Myocyte (in vitro differentiated cells): Measurements from ENCODE around the gene LEP. TPM values are rescaled to one million over a fixed set of nuclear protein-coding genes. Genes with fewer than 3 reads are reported as not detected.

Source experiments
- DNase-seq: peaks from one replicate; pipeline ENCODE4 v3.0.0-alpha.2; 2012; ENCODE audit warnings: low read depth
- polyA plus RNA-seq: library from polyadenylated mRNA; unstranded; fragments of >200 nt; gene quantifications from one replicate; pipeline ENCODE4 v1.2.1, GENCODE V29; 2012; ENCODE audit warnings: missing spikeins
- total RNA-seq: library from RNA; depleted of rRNA; stranded (reverse); fragments of >200 nt; gene quantifications from 2 replicates; pipeline ENCODE4 v1.2.3, GENCODE V29; 2014

LEP gene
- not detected in 2 replicates for total RNA-seq
- polyA plus RNA-seq: 0.04 TPM

DNA sequence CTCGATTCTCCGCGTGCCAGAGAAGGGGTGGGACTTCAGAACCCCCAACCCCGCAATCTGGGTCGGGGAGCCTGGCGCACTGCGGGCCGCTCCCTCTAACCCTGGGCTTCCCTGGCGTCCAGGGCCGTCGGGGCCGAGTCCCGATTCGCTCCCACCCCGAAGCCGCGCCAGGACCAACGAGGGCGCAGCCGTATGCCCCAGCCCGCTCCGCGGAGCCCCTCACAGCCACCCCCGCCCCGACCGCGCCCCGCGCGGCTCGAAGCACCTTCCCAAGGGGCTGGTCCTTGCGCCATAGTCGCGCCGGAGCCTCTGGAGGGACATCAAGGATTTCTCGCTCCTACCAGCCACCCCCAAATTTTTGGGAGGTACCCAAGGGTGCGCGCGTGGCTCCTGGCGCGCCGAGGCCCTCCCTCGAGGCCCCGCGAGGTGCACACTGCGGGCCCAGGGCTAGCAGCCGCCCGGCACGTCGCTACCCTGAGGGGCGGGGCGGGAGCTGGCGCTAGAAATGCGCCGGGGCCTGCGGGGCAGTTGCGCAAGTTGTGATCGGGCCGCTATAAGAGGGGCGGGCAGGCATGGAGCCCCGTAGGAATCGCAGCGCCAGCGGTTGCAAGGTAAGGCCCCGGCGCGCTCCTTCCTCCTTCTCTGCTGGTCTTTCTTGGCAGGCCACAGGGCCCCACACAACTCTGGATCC, at the start of gene LEP:
Gene LEP, plus strand, starts transcription at position 583 of the 691 bp plus-strand sequence. CDS start 10,741 bp downstream, outside the sequence.
- DNase-seq: no peak

DNA sequence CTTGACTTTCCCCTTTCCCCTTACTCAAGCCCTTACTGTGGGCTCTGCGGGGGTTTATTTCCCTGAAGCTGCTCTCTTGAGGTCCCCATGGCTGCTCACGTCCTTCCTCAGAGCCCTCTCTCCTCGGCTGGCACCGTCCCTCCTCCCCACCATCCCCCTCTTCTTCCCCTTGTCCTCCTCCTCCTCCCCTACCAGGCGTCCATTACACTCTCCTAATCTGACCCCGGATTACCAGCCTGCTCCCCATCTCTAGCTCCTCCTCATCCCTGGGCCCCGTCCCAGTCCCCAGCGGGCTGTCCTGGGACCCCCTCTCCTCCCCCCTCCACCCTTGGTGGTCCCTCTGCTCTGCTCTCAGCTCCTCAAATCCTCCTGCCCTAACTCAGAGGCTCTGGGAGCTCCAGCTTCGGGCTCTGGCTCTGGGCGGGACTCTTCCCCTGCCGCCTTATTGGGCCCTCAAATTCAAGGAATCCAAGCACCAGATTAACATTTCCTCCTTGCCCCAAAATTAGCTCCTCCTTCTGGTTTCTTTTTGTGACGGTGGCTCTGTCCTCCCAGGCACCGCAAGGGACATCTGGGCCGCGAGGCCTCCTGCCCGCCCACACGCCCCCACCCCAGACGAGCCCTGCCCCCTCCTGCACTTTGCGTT, 48.5 kb upstream of the LEP start:
- DNase-seq: no peak

DNA sequence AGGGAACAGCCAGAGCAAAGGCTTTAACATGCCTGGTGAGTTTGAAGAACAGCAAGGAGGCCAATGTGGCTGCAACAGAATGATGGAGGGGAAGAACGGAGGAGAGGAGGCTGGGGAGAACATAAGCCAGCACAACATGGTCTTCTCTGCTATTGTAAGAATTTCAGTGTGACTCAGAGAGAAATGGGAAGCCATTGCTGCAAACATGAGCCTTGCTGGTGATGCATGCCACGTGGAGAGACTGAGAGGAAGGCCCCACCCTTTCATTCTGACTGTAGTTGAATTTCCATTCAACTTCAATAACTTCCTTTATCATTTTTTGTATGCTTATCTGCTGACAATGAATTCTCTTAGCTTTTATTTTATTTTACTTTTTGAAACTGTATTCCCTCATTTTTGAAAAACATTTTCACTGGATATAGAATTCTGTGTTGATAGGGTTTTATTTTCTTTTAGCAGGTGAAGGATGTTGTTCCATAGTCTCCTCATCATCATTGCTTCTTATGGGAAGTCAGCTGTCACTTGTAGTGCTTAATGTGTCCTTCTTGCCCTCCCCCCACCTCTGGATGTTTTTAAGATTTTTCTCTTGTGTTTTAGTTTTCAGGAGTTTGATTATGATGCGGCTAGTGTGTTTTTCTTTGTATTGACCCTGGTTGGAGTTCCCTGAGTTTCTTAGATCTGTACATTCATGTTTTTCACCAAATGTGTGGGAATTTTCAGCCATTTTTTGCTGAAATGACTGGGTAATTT, 46.4 kb upstream of the LEP start:
- DNase-seq: no peak

DNA sequence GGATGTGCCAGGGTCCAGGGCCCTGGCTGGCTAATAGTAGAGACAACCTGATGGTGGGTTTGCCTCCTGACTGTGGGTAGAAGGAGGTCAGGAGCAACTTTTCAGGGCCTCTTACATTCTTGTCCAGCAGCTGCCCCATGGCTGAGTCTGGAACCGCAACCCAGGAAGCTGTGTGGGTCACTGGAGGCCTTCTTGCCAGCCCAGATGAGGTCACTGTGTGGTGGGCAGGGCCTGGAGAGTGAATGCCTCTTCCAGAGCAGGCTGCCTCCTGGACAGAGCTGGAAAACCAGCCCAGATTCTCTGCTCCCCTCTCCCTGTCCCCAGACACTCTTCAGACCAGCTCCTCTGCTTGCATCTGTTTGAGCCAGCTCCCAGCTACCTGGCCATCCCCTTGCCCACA, 43.5 kb upstream of the LEP start:
- DNase-seq: peak; percentile 93

DNA sequence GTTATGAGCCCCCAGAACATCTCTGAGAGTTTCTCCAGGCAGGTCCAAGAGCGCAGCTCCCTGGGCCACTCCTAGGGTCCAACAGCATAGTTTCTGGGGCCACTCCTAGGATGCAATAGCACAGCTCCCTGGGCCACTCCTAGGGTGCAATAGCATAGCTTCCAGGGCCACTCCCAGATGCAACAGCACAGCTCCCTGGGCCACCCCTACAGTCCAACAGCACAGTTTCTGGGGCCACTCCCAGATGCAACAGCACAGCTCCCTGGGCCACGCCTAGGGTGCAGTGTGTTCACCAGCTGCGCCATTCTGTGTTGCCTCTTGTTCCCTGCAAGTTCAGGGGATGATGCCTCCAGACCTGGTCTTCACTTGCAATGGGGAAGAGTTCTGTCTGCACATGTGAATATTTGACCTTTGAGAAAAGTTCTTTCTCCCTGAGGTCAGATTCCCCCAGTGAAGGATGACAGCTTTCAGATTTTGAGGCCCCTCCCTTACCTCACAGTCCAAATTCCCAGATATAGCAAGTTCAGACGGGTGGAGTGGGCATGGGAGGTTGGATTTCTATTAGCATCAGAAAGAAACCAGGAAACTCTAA, 43.0 kb upstream of the LEP start:
- no peak for DNase-seq

DNA sequence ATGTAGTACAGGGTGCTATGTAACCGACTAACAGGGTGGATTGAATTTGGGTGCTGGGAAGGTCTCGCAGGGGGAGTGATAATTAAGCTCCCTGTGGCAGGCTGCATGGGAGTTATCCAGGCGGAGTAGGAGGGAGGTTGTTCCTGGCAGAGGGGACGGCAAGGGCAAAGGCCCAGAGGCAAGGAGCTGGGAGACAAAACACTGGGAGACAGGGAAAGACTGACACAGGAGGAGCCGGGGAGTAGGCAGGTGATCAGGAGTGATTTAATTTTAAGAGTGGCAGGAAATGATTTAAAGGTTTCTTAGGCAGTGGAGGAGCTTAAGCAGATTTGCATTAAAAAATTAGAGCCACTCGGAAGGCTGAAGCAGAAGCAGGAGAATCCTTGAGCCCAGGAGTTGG, 40.7 kb upstream of the LEP start:
- DNase-seq: no peak

DNA sequence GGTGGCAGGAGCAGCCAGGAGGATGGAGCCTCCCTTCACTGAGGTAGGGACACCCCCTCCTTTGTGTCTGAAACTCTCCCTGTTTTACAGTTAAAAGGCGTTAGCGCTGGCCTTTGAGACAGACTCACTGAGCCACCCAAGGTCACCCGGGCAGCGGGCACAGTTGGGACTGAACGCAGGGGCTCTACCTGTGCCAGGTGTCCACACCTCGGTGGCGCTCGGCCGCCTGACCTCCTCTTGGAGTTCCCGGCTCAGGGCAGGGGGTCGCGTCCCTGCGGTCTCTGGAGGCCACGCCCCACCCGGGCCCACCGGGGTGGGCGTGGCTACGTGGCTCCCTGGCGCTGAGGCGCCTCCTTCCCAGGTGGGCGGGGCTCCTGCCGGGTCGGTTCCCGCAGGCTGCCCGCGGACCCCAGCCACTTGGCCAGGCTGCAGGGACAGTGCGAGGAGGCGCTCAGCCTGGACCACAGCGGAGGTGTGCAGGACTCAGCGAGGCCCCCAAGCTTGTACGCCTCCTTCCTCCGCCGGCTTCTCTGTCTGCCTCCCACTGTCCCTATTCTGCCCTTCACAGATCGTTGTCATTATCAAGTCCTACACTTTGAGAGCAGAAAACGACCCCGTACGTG, 39.9 kb upstream of the LEP start:
- no peak for DNase-seq

DNA sequence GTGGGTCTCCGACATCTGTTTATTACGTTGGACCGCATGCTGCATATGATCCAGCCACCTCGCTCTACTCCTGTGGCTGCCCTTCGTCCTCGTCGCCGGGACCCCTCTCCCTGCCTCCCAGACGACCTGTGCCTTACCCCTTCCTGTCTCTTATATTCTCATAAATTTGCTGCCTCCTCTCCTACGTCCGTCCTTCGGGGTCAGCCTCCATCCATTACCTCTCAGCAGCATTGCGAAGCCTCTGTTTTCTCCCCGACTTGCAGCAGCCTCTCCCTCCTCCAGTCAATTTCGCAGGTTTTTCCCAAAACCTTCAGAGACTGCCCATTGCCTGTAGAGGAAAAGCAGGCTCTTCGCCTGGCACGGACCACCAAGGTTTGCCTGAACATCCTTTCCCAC, 39.4 kb upstream of the LEP start:
- DNase-seq: no peak

DNA sequence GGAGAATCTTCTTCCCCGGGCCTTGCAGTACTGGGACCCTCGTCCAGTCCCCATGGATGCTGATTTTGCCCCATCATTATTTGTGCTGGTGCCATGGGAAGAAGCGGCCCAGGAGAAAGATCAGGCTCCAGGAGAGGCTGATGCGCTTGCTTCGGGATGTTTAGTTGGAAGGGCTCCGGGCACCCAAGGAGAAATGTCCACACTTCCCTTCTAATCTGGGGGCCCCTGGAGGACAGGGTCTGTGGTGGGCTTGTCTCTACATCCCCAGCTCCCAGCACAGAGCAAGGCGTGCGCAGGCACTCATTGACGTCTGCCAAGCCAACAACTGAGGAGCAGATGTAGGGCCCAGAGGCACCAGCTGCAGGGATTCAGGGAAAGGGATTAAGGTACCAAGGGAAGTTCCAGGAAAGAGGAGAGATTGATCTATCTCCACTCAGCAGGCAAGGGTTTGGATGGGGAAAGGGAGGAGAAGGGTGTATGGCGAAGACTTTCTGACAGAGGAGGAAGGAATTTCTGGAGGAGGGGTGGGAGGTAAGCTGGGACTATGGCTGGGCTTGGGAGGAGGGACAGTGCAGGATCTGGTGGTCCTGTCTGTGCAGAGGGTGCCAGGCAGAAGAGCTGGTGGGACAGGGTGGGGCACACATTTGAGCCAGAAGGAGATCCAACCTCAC, 38.7 kb upstream of the LEP start:
- no peak for DNase-seq

DNA sequence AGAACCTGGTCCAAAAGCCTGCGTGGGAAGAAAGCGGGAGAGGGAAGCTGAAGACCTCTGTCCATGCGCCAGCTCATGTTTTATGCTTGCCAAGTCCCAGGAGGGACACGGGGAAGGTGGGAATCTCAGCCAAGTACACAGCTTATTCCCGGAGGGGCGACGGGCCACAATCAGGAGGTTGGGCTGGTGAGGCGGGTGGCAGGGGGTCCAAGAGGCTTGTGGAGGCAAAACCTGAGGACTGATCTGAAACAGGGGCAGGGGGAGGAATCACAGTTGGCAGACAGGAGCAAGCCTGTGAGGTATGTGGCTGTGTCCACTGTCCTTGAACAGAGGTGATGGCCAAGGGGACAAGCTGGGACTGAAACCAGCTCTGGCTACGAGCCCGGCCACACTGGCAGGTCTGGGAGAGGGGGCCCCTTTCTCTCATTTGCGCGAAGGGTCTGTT, 38.0 kb upstream of the LEP start:
- no peak for DNase-seq

DNA sequence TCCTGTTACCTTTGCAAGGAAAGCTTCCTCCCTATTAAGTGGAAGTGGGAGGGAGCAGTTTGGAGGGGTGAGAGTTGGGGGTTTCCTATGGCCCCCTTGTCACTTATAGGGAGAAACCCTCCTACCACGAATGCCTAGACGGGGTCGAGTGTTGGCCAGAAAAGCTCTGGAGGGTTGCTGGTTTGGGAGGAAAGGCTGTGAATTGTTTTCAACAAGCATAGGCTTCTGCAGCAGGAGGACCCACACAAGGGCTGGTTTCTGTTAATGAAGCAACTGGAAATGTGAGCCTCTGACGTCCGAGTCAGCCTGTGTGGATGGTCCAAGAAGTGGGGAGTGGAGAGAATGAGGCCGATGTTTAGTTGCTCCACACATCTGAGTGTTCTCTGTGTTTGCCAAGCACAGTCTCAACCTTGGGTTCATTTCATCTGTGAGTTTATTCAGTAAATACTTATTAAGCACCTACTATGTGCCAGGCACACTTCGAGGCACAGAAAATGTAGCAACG, 37.3 kb upstream of the LEP start:
- DNase-seq: no peak

DNA sequence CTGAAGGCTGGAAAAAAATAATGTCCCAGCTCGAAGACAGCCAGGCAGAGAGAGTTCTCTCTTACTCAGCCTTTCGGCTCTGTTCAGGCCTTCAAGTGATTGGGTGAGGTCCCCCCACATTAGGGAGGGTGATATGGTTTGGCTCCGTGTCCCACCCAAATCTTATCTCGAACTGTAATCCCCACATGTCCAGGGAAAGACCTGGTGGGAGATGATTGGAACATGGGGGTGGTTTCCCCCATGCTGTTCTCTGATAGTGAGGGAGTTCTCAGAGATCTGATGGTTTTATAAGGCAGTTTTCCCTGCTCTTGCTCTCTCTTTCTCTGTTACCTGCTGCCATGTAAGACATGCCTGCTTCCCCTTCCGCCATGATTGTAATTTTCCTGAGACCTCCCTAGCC, 36.6 kb upstream of the LEP start:
- no peak for DNase-seq

DNA sequence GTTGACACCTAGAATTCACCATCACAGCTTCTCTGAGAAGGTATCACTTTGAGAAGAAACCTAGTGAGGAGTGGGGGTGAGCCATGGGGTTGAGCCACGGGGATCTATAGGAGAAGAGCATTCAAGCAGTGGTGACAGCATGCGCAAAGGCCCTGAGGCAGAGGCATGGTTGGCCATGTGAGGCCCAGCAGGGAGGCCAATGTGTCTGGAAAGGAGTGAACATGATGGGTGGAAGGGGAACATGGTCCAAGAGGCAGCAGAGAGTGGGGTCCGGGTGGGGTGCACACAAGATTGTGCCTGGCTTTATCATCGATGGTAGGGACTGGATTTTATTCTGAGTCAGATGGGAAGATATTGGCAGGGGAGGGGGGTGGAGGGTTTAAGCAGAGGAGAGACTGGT, 36.0 kb upstream of the LEP start:
- DNase-seq: no peak

DNA sequence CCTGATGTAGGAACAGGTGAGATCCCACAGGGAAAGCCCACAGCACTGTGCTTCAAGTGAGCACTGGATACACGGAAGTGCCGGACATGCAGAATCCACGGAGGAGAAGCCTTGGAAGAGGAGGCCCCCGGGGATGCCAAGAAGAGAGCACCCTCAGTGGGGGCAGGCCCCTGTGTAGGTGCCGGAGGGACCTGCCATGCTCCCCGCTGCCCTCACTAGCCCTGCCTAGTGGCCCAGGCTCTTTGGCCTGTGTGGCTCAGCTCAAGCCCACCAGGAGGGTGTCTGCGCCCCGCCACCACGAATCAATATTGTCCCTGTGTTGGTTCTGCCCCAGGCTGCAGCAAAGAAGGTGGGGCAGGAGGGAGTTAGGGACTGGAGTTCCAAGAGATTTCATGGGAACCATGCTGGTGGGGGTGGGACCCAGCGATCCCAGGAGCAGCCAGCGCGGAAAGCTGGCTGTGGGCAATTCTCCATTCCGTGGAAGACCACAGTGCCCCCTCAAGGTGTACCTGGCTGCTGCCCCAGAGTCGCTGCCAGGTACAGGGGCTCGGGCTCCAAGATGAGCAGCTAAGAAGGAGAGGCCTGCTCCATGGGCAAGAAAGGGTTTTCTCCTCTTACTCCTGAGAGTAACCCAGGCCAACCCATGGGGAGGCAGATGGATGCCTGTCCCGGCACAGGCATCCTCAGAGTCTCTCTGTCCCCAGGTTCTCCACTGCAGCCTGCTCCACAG, 34.9 kb upstream of the LEP start:
- DNase-seq: no peak

DNA sequence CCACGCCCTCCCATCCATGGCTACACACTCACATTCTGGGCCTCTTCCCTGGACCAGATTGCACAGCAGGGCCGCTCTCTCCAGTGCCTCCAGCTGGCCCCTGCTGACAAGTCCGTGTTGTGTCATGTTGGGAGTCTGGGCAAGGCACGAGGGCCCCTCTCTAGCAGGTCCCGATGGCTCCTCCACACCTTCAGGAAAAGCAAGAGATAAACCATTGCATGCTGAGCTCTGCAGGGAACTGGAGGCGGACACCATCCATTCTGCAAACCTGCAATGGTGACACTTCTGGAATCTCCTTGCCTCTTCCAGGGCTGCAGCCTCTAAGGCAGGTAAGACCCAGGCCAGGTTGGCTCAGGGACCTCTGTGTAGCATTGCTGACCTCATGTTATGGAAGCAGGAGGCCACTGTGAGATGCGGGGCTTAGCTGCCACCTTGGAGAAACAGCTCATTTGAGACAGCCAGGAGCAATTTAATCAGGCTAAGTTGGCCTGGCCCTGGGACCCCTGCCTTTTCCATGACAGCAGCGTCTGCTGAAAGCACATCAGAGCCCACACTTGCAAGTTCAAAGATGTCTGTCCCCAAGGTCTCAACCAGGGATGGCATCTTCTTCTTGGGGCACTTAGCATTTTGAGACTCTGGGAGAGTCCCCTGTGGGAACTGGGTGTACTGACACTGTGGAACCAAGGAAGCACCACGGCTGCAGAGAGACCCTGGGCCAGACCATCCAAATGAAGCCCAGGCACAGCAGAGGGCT, 34.2 kb upstream of the LEP start:
- DNase-seq: no peak

DNA sequence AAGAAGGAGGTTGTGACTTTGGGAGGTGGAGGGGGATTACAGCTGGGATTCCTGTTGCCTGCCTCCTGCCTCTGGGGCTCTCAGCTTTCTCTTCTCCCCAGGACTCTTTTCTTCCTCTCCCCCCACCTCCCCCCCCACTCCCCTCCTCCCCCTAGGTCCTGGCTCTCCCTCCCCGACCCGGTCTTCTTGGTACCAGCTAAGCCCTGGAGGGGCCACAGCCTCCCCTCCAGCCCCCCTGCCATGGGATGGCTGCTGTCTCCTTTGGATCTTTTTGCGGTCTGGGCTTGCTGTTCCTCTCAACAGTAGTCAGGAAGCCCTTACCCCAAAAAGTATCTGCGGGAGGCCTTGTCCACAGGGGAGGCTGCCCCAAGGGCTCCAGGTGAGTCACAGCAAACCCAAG, 33.5 kb upstream of the LEP start:
- DNase-seq: no peak

DNA sequence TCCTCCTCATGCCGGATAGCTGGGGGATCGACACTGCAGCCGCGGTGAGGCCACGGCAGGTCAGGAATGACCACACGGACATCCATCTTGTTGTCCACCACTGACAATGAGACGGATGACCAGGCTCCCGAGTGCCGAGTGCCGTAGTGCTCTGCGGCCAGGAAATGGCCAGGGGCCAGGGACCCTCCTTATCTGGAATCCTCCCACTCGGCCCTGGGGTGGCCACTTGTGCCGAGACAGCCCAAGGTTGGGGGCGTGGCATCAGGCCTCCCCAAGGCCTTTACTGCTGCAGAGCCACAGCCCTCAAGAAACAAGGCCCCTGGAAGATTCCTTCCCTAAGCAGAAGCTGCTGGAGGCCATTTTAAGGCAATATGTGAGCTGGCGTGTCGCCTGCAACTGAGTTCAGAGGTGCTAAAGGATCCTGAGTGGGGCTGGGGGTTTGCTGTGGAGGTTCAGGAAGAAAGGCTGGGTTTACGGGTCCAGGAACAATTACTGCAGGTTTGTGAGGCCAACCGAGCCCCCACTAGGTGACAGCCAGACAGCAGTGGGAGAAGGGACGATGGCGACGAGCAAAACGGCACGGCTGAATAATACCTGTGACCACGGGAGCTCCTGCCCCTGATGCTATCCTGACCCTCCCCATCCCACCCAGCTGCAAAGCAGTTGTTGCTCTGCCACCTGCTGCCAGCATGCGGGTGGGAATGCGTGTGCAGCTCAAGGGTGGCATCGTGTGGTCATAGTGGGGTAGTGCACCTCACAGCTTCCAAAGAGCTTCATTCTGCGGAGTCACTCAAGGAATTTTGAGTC, 31.6 kb upstream of the LEP start:
- peak; percentile 93 for DNase-seq

DNA sequence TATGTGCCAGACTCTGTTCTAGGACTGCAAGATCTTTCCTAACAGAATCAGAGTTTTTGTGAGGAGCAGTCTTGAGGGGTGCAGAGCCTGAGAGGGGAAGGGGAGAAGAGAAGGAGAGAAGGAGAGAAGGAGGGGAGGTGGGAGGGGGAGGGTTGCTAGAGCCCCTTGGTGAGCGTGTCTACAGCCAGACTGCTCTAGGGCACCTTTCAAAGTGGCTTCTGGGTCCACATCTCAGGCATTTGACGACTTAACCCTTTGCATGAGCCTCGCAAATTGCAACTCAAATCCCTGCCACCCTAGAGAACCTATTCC, 31.1 kb upstream of the LEP start:
- no peak for DNase-seq
